ENCODE data around the gene UBL3.

The UBL3 gene

GRCh38 chr13:29856426-29856825, 6.0 kb upstream of the UBL3 start:
- Histone ChIP-seq H2BK120ac (ENCODE audit: low read depth, low read length) (no peak overlapping the region), H3K18ac (ENCODE audit: low read length) (no peak overlapping the region), H3K79me1 (ENCODE audit: low read length) (no peaks in the 10 kb centered on the region), H3K4ac (ENCODE audit: low read depth, low read length) (no peak overlapping the region), H2AK5ac (ENCODE audit: low read length) (no peak overlapping the region), H3K79me2 (ENCODE audit: control insufficient read depth, insufficient read depth, low read length) (no peaks in the 10 kb centered on the region), H3K4me1 (ENCODE audit: control insufficient read depth, low read depth, low read length) (no peaks in the 10 kb centered on the region), H3K56ac (ENCODE audit: low read length) (no peak overlapping the region), H3K36me3 (ENCODE audit: control insufficient read depth, insufficient read depth, low read length) (no peaks in the 10 kb centered on the region), H3K4me2 (ENCODE audit: low read length) (no peak overlapping the region), H2BK15ac (replicated peaks; ENCODE audit: low read depth) (no peak overlapping the region), H4K5ac (ENCODE audit: low read length) (no peak overlapping the region), H3K27me3 (ENCODE audit: insufficient read depth, low read length, poor library complexity) (no peaks in the 10 kb centered on the region), H3K9ac (ENCODE audit: low read length) (no peak overlapping the region), H4K8ac (ENCODE audit: low read depth, low read length) (no peak overlapping the region), H3K23ac (ENCODE audit: low read length) (no peak overlapping the region), H2BK5ac (ENCODE audit: low read length) (no peak overlapping the region), H3K27ac (ENCODE audit: low read depth, low read length) (no peak overlapping the region), H3K4me3 (ENCODE audit: low read length) (no peak overlapping the region)
- no peak for DNase-seq
- WGBS (ENCODE audit: extremely low coverage, insufficient coverage, low lambda C conversion rate): no CpG with 5 or more reads among the region's 2 CpGs

- H4K5ac ChIP-seq (ENCODE audit: low read length): no peak overlapping the region
- H3K23ac ChIP-seq (ENCODE audit: low read length): no peak overlapping the region
- H3K4me1 ChIP-seq (ENCODE audit: control insufficient read depth, low read depth, low read length): no peaks in the 10 kb centered on the region
- H3K56ac ChIP-seq (ENCODE audit: low read length): peak overlapping the region; percentile 1
- WGBS (ENCODE audit: extremely low coverage, insufficient coverage, low lambda C conversion rate): no CpG with 5 or more reads among the region's 4 CpGs
- H2AK5ac ChIP-seq (ENCODE audit: low read length): no peak overlapping the region
- no peak overlapping the region for H3K4me3 ChIP-seq (ENCODE audit: low read length)
- no peak overlapping the region for H3K27ac ChIP-seq (ENCODE audit: low read depth, low read length)
- no peak overlapping the region for H2BK120ac ChIP-seq (ENCODE audit: low read depth, low read length)
- H2BK15ac ChIP-seq (replicated peaks; ENCODE audit: low read depth): no peak overlapping the region
- H3K4me2 ChIP-seq (ENCODE audit: low read length): no peak overlapping the region
- no peaks in the 10 kb centered on the region for H3K79me2 ChIP-seq (ENCODE audit: control insufficient read depth, insufficient read depth, low read length)
- no peaks in the 10 kb centered on the region for H3K27me3 ChIP-seq (ENCODE audit: insufficient read depth, low read length, poor library complexity)
- H3K18ac ChIP-seq (ENCODE audit: low read length): no peak overlapping the region
- no peak overlapping the region for H4K8ac ChIP-seq (ENCODE audit: low read depth, low read length)
- no peak overlapping the region for H3K4ac ChIP-seq (ENCODE audit: low read depth, low read length)
- DNase-seq: no peak
- no peak overlapping the region for H2BK5ac ChIP-seq (ENCODE audit: low read length)
- no peaks in the 10 kb centered on the region for H3K79me1 ChIP-seq (ENCODE audit: low read length)
- H3K36me3 ChIP-seq (ENCODE audit: control insufficient read depth, insufficient read depth, low read length): no peaks in the 10 kb centered on the region
- H3K9ac ChIP-seq (ENCODE audit: low read length): no peak overlapping the region
These were observed 5.4 kb upstream of the UBL3 start for GRCh38 chr13:29855784-29856183.

GRCh38 chr13:29855009-29855408, 4.6 kb upstream of the UBL3 start:
- no CpG with 5 or more reads among the region's 4 CpGs for WGBS (ENCODE audit: extremely low coverage, insufficient coverage, low lambda C conversion rate)
- Histone ChIP-seq H3K4me3 (ENCODE audit: low read length) (no peak overlapping the region), H3K4me2 (ENCODE audit: low read length) (no peak overlapping the region)

GRCh38 chr13:29853131-29853530, 2.7 kb upstream of the UBL3 start:
- peaks cover 16% of the 10 kb centered on the region for H3K79me2 ChIP-seq (ENCODE audit: control insufficient read depth, insufficient read depth, low read length)
- H3K9ac ChIP-seq (ENCODE audit: low read length): no peak overlapping the region
- no peak overlapping the region for H3K56ac ChIP-seq (ENCODE audit: low read length)
- H4K5ac ChIP-seq (ENCODE audit: low read length): no peak overlapping the region
- no peaks in the 10 kb centered on the region for H3K27me3 ChIP-seq (ENCODE audit: insufficient read depth, low read length, poor library complexity)
- no peaks in the 10 kb centered on the region for H3K36me3 ChIP-seq (ENCODE audit: control insufficient read depth, insufficient read depth, low read length)
- H2BK15ac ChIP-seq (replicated peaks; ENCODE audit: low read depth): no peak overlapping the region
- H3K4me2 ChIP-seq (ENCODE audit: low read length): no peak overlapping the region
- WGBS (ENCODE audit: extremely low coverage, insufficient coverage, low lambda C conversion rate): no CpG with 5 or more reads among the region's 2 CpGs
- no peak overlapping the region for H3K23ac ChIP-seq (ENCODE audit: low read length)
- H2BK120ac ChIP-seq (ENCODE audit: low read depth, low read length): no peak overlapping the region
- H3K79me1 ChIP-seq (ENCODE audit: low read length): no peaks in the 10 kb centered on the region
- H3K4me3 ChIP-seq (ENCODE audit: low read length): no peak overlapping the region
- no peak overlapping the region for H2BK5ac ChIP-seq (ENCODE audit: low read length)
- no peaks in the 10 kb centered on the region for H3K4me1 ChIP-seq (ENCODE audit: control insufficient read depth, low read depth, low read length)
- H3K27ac ChIP-seq (ENCODE audit: low read depth, low read length): no peak overlapping the region
- H4K8ac ChIP-seq (ENCODE audit: low read depth, low read length): no peak overlapping the region
- no peak overlapping the region for H3K4ac ChIP-seq (ENCODE audit: low read depth, low read length)
- H3K18ac ChIP-seq (ENCODE audit: low read length): no peak overlapping the region
- no peak for DNase-seq
- no peak overlapping the region for H2AK5ac ChIP-seq (ENCODE audit: low read length)

More at GRCh38 chr13:29855009-29855408, 4.6 kb upstream of the UBL3 start:
- H2BK5ac ChIP-seq (ENCODE audit: low read length): no peak overlapping the region
- no peak overlapping the region for H3K27ac ChIP-seq (ENCODE audit: low read depth, low read length)
- H3K56ac ChIP-seq (ENCODE audit: low read length): no peak overlapping the region
- H4K8ac ChIP-seq (ENCODE audit: low read depth, low read length): no peak overlapping the region
- H3K18ac ChIP-seq (ENCODE audit: low read length): no peak overlapping the region
- H2BK15ac ChIP-seq (replicated peaks; ENCODE audit: low read depth): no peak overlapping the region
- H3K23ac ChIP-seq (ENCODE audit: low read length): no peak overlapping the region
- H4K5ac ChIP-seq (ENCODE audit: low read length): no peak overlapping the region
- H3K4ac ChIP-seq (ENCODE audit: low read depth, low read length): no peak overlapping the region
- no peak for DNase-seq
- no peaks in the 10 kb centered on the region for H3K79me2 ChIP-seq (ENCODE audit: control insufficient read depth, insufficient read depth, low read length)
- H3K36me3 ChIP-seq (ENCODE audit: control insufficient read depth, insufficient read depth, low read length): no peaks in the 10 kb centered on the region
- no peak overlapping the region for H2BK120ac ChIP-seq (ENCODE audit: low read depth, low read length)
- no peaks in the 10 kb centered on the region for H3K79me1 ChIP-seq (ENCODE audit: low read length)
- no peaks in the 10 kb centered on the region for H3K27me3 ChIP-seq (ENCODE audit: insufficient read depth, low read length, poor library complexity)
- no peak overlapping the region for H3K9ac ChIP-seq (ENCODE audit: low read length)
- H3K4me1 ChIP-seq (ENCODE audit: control insufficient read depth, low read depth, low read length): no peaks in the 10 kb centered on the region
- no peak overlapping the region for H2AK5ac ChIP-seq (ENCODE audit: low read length)

- no peak overlapping the region for H2AK5ac ChIP-seq (ENCODE audit: low read length)
- no peak overlapping the region for H4K8ac ChIP-seq (ENCODE audit: low read depth, low read length)
- H3K27ac ChIP-seq (ENCODE audit: low read depth, low read length): no peak overlapping the region
- H3K36me3 ChIP-seq (ENCODE audit: control insufficient read depth, insufficient read depth, low read length): no peaks in the 10 kb centered on the region
- H3K9ac ChIP-seq (ENCODE audit: low read length): no peak overlapping the region
- H2BK15ac ChIP-seq (replicated peaks; ENCODE audit: low read depth): no peak overlapping the region
- no peak overlapping the region for H3K56ac ChIP-seq (ENCODE audit: low read length)
- H3K79me2 ChIP-seq (ENCODE audit: control insufficient read depth, insufficient read depth, low read length): peaks cover 20% of the 10 kb centered on the region
- H2BK120ac ChIP-seq (ENCODE audit: low read depth, low read length): no peak overlapping the region
- H3K4me1 ChIP-seq (ENCODE audit: control insufficient read depth, low read depth, low read length): no peaks in the 10 kb centered on the region
- H3K27me3 ChIP-seq (ENCODE audit: insufficient read depth, low read length, poor library complexity): no peaks in the 10 kb centered on the region
- no peak overlapping the region for H4K5ac ChIP-seq (ENCODE audit: low read length)
- no CpG with 5 or more reads among the region's 5 CpGs for WGBS (ENCODE audit: extremely low coverage, insufficient coverage, low lambda C conversion rate)
- H3K4me2 ChIP-seq (ENCODE audit: low read length): no peak overlapping the region
- H3K23ac ChIP-seq (ENCODE audit: low read length): no peak overlapping the region
- H3K18ac ChIP-seq (ENCODE audit: low read length): no peak overlapping the region
- no peak overlapping the region for H3K4ac ChIP-seq (ENCODE audit: low read depth, low read length)
- no peak overlapping the region for H3K4me3 ChIP-seq (ENCODE audit: low read length)
- H3K79me1 ChIP-seq (ENCODE audit: low read length): no peaks in the 10 kb centered on the region
- no peak overlapping the region for H2BK5ac ChIP-seq (ENCODE audit: low read length)
- no peak for DNase-seq
These were observed 2.1 kb upstream of the UBL3 start for GRCh38 chr13:29852472-29853054.

- Histone ChIP-seq H2BK120ac (ENCODE audit: low read depth, low read length) (no peak overlapping the region), H3K4me2 (ENCODE audit: low read length) (peak overlapping the region; percentile 63), H3K9ac (ENCODE audit: low read length) (peak overlapping the region; percentile 91), H3K56ac (ENCODE audit: low read length) (peak overlapping the region; percentile 90), H3K79me2 (ENCODE audit: control insufficient read depth, insufficient read depth, low read length) (peaks cover 33% of the 10 kb centered on the region), H3K23ac (ENCODE audit: low read length) (no peak overlapping the region), H3K79me1 (ENCODE audit: low read length) (no peaks in the 10 kb centered on the region), H4K5ac (ENCODE audit: low read length) (no peak overlapping the region), H2BK5ac (ENCODE audit: low read length) (peak overlapping the region; percentile 37), H3K27me3 (ENCODE audit: insufficient read depth, low read length, poor library complexity) (no peaks in the 10 kb centered on the region), H3K4me3 (ENCODE audit: low read length) (peak overlapping the region; percentile 89), H3K4ac (ENCODE audit: low read depth, low read length) (no peak overlapping the region), H2BK15ac (replicated peaks; ENCODE audit: low read depth) (no peak overlapping the region), H3K4me1 (ENCODE audit: control insufficient read depth, low read depth, low read length) (no peaks in the 10 kb centered on the region), H4K8ac (ENCODE audit: low read depth, low read length) (no peak overlapping the region), H3K27ac (ENCODE audit: low read depth, low read length) (peak overlapping the region; percentile 91), H3K36me3 (ENCODE audit: control insufficient read depth, insufficient read depth, low read length) (no peaks in the 10 kb centered on the region), H3K18ac (ENCODE audit: low read length) (peak overlapping the region; percentile 86), H2AK5ac (ENCODE audit: low read length) (no peak overlapping the region)
- DNase-seq: peak; percentile 79
- WGBS (ENCODE audit: extremely low coverage, insufficient coverage, low lambda C conversion rate): no CpG with 5 or more reads among the region's 50 CpGs
These were observed 645 bp downstream of the UBL3 start for GRCh38 chr13:29849731-29850212.

Data from mesendoderm (in vitro differentiated cells).